C4-2B (cell line): ENCODE results near the gene EZR.

Experiments
- H3K27ac ChIP-seq: fragments of 450-650 bp; 2 replicates; pipeline ENCODE4 v1.5.1; 2017
- ZFX ChIP-seq: fragments of 450-650 bp; IDR thresholded peaks from 2 replicates; pipeline ENCODE4 v1.6.1; 2017
- TF ChIP-seq, protein P1 (sequence below): fragments of 450-650 bp; conservative IDR thresholded peaks from 2 replicates; pipeline ENCODE4 v1.5.1; 2017; ENCODE audit warnings: mild to moderate bottlenecking

The EZR gene

DNA sequence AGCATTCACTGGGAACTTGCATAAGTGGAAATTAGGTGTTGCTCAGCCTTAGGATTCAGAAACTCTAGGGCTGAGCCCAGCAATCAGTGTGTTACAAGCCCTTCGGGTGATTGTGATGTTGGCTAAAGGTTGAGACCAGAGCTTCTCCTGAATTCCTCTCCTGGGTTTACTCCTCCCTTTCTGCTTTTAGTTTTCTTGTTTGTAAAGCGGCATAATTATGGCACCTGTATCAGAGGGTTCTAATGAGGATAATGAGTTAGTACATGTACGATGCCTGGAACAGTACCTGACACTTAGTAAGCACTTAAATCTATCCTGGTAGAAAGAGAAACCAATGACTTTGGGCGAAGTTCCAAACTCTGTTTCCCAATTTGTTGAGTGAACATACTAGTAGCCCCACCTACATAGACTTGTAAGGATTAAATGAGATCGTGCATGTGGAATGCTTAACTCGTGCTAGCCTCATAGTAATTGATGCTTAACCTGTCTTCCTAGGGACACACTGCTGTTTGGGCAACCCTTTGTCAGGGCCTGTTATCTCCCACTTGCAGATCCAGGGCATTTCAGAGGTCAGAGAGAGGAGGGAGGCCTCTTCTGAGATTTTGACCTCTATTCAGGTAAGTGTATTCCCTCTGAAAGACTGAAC, 932 bp upstream of the EZR start:
- TF ChIP-seq, protein P1, sequence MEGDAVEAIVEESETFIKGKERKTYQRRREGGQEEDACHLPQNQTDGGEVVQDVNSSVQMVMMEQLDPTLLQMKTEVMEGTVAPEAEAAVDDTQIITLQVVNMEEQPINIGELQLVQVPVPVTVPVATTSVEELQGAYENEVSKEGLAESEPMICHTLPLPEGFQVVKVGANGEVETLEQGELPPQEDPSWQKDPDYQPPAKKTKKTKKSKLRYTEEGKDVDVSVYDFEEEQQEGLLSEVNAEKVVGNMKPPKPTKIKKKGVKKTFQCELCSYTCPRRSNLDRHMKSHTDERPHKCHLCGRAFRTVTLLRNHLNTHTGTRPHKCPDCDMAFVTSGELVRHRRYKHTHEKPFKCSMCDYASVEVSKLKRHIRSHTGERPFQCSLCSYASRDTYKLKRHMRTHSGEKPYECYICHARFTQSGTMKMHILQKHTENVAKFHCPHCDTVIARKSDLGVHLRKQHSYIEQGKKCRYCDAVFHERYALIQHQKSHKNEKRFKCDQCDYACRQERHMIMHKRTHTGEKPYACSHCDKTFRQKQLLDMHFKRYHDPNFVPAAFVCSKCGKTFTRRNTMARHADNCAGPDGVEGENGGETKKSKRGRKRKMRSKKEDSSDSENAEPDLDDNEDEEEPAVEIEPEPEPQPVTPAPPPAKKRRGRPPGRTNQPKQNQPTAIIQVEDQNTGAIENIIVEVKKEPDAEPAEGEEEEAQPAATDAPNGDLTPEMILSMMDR, result no peak
- TF ChIP-seq ZFX, result no peak
- H3K27ac ChIP-seq, result peak overlapping the region; percentile 80

DNA sequence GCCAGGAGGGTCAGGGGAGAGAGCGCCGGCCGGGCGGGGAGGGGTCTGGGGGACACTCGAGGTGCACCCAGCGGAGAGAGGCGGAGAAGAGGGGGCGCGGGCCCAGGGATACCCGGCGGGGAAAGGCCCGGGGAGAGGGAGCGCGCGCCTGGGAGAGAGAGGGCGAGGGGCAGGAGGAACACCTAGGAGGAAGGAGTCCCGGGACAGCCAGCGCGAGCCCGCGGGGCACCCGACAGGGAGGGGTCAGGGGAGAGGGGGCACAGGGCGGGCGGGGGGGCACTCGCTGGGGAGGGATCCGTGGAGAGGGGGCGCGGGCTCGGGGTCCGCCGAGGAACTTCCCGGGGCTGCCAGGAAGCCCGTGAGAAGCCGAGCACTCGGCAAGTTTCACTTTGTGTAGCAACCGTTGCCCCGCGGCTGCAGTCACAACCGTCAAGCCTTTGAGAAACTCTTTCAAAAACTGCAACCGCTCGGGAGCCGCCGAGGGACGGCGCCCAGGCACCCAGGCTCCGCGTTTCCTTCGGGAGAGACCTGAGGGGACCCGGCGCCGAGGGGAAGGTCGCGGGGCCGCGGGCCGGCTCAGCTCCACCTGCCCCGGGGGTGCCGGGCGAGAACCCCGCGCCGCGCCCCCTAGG, 471 bp downstream of the EZR start:
- H3K27ac ChIP-seq, result peak overlapping the region; percentile 80
- TF ChIP-seq, protein P1, result no peak
- TF ChIP-seq ZFX, result no peak

DNA sequence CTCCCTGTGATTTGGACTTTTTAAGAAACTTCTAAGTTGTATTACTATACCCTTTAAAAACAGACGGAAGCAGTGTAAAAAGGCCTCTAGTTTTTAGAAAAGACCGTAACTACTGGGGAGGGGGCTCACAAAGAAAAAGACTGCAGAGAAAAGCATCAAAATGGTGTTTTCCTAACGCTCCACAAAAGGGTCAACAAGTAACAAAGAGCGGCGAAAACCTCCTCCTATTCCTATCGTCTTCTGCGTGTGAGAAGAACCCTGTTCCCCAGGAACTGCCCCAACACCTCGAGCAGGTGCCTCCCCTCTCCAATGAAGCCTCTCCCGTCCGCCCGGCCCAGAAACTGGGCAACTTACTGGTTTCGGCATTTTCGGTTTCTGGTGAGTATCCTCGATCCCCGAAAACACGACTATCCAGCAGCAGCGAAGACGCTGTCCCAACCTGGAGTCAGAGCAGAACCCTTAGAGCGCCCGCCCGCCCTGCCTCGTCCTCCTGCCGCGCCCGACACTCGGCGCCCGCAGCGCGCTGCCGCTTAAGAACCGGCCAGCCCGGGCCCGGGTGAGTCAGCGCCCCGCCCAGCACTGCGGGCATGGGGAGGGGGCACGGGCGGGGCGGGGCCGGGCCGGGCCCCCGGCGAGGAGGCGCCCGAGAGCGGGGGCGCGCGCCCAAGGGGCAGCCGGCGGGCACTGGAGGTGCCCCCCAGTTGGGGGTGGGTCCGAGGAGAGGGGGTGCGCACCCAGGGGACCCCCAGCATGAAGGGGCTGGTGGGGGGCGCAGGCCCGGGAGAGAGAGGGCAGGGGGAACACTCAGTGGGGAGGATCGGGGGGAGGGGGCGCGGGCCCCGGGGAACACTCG, 1.2 kb downstream of the EZR start:
- TF ChIP-seq, protein P1, result no peak
- no peak for TF ChIP-seq ZFX
- peak overlapping the region; percentile 80 for H3K27ac ChIP-seq

DNA sequence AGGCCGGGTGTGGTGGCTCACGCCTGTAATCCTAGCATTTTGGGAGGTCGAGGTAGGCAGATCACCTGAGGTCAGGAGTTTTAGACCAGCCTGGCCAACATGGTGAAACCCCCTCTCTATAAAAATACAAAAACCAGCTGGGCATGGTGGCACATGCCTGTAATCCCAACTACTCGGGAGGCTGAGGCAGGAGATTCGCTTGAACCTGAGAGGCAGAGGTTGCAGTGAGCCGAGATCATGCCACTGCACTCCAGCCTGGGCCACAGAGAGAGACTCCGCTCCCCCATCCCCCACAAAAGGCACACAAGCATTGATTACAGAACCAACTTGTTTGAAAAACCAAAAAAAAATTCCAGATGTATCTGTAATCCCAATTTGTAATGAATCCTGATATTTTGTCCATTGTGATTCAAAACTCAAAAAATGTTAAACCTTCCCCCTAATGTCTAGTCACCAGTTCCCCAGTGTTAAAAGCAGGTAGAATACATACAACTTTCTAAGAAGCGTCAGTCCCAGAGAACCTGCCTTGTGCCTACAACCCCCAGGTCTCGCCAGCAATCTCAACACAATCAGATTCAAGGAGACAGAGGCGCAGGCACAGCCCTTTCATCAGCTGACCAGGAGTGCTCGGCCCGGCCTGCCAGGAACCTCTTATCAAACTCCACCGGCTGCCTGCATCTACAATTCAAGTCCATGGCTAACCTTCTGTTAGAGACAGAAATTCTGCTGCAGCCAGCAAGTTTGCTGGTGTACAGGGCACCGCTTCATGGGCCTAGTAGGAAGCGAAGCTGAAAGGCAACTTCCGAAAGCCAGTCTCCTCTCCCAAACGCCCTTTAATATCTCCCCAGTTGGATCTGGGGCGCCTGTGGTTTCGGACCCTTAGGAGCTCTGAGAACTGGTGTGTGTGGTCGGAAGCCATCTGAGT, 2.1 kb downstream of the EZR start:
- peak overlapping the region; percentile 80 for H3K27ac ChIP-seq
- TF ChIP-seq, protein P1, result no peak
- TF ChIP-seq ZFX, result no peak

DNA sequence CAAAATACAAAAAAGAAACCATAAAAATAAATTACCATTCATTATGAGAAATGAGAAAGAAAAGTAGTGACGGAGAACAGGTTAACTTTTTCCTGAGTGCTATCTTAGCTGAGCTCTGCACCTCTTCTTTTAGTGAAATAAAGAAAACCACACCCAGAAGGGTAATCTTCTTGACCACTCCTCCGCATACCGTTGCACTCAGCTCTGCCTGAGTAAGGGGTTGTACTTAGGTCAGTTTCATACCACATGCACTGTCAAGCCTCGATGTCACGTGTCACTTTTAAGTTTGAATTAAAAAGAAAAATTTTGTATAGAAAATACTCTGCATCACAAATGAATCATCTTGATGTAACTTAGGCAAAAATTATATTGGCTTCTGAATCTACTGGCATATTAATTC, 2.8 kb downstream of the EZR start:
- no peak overlapping the region for H3K27ac ChIP-seq
- TF ChIP-seq, protein P1, result no peak
- TF ChIP-seq ZFX, result no peak

DNA sequence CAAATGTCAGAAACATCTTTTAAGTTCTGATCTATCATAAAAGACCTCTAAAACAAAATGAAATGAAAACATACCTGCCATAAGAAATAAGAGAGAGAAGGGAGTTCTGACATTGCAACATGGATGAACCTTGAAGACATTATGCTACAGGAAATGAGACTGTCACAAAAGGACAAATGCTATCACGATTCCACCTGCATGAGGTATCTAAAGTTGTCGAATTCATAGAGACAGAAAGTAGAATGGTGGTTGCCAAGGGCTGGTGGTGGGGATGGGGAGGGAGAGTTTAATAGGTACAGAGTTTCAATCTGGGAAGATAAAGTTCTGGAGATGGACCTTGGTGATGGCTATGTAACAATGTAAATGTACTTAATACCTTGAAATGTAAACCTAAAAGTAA, 3.3 kb downstream of the EZR start:
- TF ChIP-seq ZFX, result no peak
- TF ChIP-seq, protein P1, result no peak
- H3K27ac ChIP-seq, result no peak overlapping the region
